GM18519 (cell line): ENCODE measurements around the gene OBSCN.
A peak's percentile ranks its signal among the peaks of the same experiment; 100 is the strongest.

ENCODE experiments used
- ATAC-seq: cut with Tn5 transposase; IDR thresholded peaks from one replicate; pipeline ENCODE4 v1.9.1; 2021; ENCODE audit warnings: mild to moderate bottlenecking, moderate library complexity; ENCODE audit not compliant: unreplicated experiment, low FRiP score

OBSCN gene

GRCh38 chr1:228407106-228408040, 199.5 kb downstream of the OBSCN start:
- ATAC-seq, result peak; percentile 19

- ATAC-seq, result no peak
Observed at GRCh38 chr1:228408041-228408868, 200.4 kb downstream of the OBSCN start.

- ATAC-seq, result no peak
Observed at GRCh38 chr1:228408869-228409805, 201.3 kb downstream of the OBSCN start.

- ATAC-seq, result no peak
Observed at GRCh38 chr1:228410015-228410414, 202.2 kb downstream of the OBSCN start.

GRCh38 chr1:228410671-228411070, 202.8 kb downstream of the OBSCN start:
- ATAC-seq, result no peak

GRCh38 chr1:228411121-228411520, 203.3 kb downstream of the OBSCN start:
- ATAC-seq, result no peak

- ATAC-seq, result no peak
Observed at GRCh38 chr1:228411548-228412430, 203.9 kb downstream of the OBSCN start.

GRCh38 chr1:228413241-228414010, 205.6 kb downstream of the OBSCN start:
- ATAC-seq, result no peak

GRCh38 chr1:228414511-228415211, 206.8 kb downstream of the OBSCN start:
- no peak for ATAC-seq

GRCh38 chr1:228415221-228415620, 207.4 kb downstream of the OBSCN start:
- no peak for ATAC-seq

GRCh38 chr1:228415853-228416216, 208.0 kb downstream of the OBSCN start:
- no peak for ATAC-seq

GRCh38 chr1:228416217-228416933, 208.5 kb downstream of the OBSCN start, which contains the start of gene TRIM17:
Gene TRIM17 (minus strand): TSS chr1:228416861. CDS start chr1:228415072, 1,789 bp downstream.
- no peak for ATAC-seq

- no peak for ATAC-seq
Observed at GRCh38 chr1:228417061-228417460, 209.2 kb downstream of the OBSCN start.

GRCh38 chr1:228417483-228418203, 209.8 kb downstream of the OBSCN start:
- ATAC-seq, result no peak

- ATAC-seq, result no peak
Observed at GRCh38 chr1:228420968-228421826, 213.4 kb downstream of the OBSCN start.
